GM21786 (cell line): Measurements from ENCODE around the gene DSN1.

ENCODE experiments used
- ATAC-seq: cut with Tn5 transposase; IDR thresholded peaks from one replicate; pipeline ENCODE4 v1.9.1; 2021; ENCODE audit not compliant: unreplicated experiment

The DSN1 gene

DNA sequence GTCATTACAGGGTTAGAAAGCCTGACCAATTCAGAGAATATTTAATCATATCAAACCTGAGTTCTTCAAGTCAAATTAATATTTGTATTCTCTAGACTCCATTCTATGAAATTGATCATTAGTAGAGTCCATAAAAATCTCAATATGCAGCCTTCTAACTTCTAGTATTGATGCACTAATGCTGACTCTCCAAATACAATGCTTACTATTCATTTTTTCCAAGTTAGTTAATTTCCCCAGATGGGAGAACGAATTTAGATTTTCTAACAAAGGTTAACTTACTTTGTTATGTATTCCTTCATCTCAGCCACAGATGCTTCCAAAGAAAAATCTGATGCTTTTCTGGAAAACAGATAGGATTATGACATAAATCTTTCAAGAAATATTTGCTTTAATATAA is 15.3 kb downstream of the DSN1 start:
- ATAC-seq: no peak

DNA sequence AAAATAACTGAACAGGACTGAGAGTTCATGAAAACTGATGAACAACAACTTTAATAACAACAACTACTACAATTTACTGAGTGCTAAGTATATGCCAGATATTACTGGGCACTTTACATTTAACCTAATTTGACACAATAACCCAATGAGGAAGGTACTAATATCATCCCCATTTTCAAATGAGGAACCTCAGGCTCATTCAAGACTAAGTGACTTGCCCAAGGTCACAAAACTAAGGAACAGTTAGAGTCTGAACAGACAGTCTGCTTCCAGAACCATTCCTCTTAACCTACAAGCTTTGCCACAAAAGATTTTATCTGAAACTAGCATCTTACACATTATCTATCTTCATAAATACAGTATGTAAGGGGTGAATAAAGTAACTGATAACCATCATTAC is 17.1 kb downstream of the DSN1 start:
- no peak for ATAC-seq

DNA sequence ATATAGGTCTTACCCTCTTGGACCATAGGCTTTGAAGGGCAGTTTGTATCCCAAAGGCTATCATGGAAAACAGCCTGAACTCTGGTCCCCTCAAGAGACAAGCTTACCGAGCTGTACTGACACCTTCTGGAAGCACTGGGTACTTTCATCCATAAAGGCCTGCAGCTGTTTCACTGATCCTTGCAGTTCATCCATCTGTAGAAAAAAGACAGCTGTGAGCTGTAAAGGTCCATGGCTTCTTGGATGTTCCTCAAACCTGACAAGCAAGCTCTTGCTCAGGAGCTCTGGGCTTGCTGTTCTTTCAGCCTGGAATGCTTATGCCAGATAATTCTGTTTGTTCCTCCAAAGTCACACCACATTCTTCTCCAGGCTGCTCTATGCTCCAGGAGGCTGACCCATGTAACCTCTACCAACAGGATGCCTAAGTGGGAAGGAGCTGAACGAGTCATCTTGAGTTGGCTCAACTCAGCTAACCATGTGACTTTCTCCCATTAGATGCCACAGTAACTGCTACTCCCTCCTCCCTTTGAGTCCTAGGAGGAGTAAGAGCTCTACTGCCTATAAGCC is 18.8 kb downstream of the DSN1 start:
- ATAC-seq: no peak

DNA sequence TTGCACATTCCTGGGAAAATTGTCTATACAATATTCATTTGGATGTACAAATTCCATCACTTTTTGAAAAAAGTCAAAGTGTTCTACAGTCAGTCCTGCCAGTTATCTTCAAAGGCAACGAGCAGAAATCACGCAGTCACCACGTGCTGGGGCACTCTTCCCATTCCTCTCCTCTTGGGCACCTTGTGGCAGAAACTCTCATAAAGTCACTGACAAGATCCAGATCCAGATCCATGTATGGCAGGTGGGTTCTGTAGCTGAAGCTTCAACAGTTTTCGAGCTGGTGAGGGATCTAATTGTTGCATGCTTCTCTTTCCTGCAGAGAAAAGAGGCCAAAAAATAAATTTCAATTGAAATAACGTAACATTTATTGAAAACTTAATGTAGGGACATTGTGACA is 21.0 kb downstream of the DSN1 start:
- ATAC-seq: no peak

DNA sequence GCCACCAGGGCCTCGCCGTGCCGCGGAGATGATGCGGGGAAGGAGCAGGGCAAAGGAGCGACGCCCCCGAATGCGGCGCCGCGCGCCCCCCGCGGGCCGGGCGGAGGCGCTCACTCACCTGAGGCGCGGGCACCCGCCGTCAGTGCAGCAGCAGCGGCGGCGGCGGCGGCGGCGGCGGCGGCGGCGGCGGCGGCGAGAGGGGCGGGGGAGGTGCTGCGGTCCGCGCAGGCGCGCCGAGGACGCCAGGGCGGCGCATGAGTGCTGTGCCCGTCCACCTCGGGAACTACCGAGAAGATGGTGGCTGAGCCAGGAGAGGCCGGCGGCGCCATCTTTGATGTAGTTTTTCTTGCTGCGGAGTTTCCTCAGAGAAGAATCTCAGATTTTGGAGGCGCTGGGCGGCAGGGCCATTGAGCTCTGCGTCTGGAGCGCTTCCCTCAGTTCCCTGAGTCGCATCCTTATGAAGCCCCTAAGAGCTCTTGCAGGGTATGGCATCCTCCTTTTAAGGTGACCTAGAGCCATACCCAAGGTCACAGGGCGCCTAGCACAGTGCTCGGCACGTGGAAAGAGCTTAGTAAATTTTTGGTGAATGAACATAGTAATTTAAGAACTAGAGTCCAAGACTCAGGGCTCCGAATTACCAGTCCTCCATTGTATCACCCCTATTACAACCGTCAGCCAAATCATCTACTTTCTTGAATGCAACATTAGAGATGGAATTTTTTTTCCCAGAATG is 27.5 kb downstream of the DSN1 start, which contains the start of gene NDRG3:
Gene NDRG3, minus strand, starts transcription at position 164 of the 733 bp plus-strand sequence. CDS start 24,355 bp downstream, outside the sequence.
- peak; percentile 90 for ATAC-seq

DNA sequence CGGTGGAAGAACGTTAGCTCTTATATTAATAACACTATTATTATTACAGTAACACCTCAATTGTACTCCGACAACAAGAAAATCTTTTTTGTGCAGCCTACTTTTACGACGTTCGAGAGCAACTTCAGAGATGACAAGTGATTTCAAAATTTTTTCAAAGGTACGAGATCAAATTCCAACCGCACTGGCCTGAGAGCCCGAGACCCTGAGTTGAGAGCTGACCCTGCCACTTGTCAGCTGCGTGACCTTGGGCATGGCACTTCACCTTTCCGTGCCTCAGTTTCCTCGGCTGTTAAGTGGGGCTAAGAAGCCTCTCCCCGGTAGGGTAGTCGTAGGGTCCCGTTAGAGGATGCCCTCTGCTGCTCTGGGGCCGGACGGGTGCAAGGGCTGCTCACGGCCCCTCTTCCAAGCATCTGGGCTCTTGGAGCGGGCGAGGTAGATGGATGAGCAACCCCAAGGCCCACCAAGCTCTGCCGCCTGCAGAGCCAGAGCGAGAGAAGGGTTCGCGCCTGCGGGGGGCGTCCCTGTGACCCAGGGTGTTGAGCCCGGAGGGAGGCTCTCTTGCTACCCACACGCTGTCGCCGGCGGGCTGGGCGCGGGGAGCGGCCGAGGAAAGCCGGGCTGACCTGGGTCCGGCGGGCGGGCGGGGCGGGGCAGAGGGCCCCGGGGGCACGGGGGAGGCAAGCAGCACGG is 28.2 kb downstream of the DSN1 start:
- peak; percentile 22 for ATAC-seq

DNA sequence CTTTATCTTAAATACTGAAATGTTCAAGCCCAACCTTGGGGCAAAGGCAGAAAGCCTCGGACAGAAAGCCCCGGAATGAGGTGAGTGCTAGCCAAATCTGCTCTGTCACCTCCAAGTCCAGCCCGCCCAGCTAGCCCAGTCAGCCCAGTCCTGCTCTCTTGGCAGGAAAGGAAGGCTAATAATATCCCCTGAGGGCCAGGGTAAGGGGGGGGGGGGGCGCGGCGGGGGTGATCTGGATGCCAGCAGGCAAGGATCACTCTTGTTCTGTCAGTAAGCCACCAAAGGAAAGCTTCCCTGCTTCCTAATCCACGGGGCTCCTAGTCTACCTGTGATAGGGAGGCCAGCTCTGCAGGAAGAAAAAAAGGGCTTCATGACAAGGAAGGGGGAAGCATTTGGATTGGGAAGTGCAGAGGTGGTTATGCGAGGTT is 28.8 kb downstream of the DSN1 start:
- no peak for ATAC-seq

DNA sequence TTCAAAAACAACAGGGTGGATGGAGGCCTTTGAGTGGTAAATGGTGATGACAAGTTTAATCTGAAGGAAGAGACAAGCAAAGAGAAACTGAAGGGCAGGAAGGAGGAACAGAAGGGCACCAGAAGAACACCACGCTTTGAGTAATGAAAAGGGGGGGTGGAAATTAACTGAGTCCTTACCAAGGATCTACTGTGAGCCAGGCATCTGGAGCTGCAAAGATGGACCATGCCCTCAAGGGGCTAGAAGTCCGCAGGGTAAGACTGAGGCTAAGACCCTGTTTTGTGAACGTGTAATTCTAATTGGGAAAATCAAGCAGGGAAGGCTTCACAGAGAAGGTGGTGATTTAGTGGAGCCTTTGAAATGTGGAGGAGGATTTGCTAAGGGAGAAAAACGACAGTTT is 29.3 kb downstream of the DSN1 start:
- ATAC-seq: no peak

DNA sequence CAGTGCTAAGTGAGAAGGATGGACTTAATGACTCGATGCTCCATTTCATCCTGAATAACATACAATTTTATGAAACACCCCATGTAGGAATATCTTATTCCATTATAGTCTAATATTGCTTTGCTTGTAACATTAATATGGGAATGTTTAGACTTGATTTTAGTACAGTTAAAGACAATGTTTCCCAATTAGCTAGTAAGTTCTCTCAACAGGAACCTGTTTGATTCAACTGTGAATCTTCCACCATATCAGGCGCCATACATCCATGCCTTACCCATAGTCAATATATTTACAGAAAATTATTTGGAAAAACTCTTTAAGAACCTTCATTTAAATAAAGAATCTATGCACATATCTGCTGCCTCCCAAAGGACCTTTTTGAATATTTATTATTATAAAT is 31.0 kb downstream of the DSN1 start:
- ATAC-seq: no peak

DNA sequence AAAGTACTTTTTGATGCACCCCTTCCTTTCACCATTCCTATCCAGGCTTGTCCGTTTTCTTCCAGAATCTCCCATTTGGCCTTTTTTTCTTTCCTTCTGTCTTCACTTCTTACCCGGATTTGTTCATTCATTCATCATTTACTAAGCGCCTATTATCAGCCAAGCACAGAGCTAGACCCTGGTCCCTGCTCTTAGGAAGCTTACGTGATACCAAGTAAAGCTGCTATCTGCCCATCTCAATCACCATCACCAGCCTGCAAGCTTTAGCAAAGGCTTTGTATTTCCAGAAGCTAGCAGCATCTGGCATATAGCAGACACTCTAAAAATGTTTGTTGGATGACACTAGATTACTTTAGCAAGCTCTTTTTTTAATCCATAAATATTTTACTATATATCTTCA is 32.5 kb downstream of the DSN1 start:
- no peak for ATAC-seq

DNA sequence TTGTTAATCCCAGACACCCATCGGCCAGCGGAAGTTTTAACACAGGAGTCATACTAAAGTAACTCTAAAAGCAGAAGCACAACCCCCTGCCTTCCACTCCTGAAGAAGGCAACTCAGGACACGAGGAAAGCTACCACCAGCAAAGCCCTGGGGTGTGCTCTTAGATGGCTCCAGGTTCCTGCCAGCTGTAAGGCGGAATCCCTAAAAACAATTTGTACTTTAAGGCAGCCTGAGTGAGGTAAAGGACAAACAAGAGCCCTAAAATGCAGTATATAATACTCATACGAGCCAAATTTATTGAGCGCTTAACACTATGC is 36.4 kb downstream of the DSN1 start:
- ATAC-seq: no peak

DNA sequence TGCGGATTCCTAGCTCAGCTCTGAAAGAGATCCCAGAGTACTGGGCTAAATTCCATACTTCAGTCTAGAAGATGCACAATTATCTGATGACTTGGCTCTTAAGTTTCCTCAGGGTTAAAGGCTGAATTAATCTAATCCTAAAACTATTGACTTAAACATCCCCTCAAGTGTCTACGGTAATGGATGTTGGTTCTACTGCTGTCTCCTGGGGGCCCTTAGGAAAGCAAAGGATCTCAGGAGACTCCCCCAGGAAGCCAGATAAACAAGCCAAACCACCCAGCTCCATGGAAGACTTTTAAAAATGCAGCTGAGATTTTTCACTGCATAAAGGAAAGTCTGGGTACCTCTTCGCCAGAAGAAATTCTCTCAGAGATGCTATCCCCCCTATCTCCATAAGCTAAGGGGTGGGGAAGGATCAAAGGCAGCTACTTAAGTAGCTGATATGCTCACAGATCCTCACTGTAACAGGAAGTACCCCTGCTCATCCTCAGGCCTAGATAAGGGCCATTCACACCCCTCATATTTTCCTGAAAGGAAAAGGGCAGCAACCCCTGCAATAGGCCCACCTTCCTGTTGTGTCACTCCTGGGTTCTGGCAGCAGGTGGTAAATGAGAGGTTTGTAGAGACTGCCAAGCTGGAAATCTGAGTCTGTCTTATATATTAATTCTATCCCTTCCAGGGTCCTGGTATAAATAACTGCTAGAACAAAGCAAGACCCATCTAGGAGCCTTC is 36.9 kb downstream of the DSN1 start:
- no peak for ATAC-seq

DNA sequence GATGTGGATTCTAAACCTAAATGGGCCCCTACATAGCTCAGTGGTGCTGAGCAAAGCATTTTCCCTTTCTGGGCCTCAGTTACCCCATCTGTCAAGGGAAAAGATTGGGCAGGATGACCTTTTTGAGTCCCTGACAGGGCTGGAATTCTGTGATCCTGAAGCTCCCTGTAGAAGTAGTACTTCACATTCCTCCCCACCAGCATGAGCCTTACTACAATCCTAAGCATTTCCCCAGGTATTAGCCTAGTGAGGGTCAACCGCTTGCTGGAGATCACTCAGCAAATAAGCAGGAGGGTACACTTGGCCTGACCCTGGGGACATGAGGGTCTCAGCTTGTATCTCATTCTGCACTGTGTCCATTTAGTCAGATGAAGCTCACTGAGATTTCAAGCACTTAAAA is 41.1 kb downstream of the DSN1 start:
- ATAC-seq: no peak

DNA sequence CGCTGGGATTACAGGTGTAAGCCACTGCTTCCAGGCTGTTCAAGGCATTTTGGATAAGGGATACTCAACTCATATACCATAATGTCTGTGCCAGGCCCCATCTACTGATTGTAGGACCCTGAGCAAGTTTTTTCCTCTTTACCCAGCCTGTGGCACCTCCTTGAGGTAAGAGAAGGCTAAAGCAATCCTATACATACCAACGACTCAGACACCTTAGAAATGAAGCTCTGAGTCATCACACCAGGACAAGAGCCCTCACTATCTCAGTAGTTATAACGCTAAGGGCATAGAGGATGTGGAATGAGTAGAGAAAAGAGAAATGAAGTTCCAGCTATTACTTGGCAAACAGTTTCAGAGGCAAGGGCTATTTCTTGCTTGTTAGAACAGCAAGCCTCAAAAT is 44.6 kb downstream of the DSN1 start:
- no peak for ATAC-seq

DNA sequence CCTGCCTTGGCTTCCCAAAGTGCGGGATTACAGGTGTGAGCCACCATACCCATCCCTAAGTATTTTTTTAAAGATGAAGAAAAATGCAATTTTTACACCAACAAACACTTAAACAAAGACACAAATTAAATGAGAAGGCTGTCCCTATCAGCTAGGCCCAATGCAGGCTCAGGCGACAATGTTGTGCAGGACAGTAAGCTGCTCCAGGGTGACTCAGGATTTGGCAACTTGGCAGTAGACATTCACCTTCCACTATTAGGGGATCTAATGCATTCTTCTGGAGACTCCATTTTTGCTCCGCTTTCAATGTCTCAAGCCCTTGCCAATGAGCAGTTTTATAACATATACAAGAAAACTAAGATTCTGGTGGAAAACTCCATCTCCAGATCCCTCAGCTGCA is 47.4 kb downstream of the DSN1 start:
- ATAC-seq: no peak

DNA sequence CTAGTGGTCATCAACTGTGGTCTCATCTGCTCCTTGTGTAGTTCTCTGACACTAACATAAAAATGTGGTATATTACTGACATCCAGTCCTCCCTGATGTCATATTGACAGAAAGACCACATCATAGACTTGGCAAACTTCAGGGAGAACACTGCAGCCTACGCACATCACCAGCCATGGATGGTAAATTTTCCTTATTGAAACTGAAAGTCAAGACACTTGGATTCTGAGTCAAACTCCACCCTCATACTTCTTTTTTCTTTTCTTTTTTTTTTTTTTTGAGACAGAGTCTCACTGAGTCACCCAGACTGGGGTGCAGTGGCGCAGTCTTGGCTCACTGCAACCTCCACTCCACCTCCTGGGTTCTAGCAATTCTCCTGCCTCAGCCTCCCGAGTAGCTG is 53.1 kb downstream of the DSN1 start:
- no peak for ATAC-seq

DNA sequence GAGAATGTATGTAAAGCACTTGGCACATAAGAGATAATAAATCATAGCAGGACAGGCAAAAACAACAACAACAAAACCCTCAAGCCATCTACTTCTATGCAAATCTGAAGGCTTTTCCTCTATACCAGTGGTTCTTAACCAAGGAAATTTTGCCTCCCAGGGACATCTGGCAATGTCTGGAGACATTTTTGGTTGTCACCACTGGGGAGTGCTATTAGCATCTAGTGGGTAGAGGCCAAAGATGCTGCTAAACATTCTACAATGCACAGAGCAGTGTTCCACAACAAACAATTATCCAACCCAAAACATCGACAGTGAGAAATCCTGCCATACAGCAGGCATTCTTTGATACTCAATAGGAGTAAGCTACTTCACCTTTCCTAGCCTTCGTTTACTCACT is 55.9 kb downstream of the DSN1 start:
- ATAC-seq: no peak

DNA sequence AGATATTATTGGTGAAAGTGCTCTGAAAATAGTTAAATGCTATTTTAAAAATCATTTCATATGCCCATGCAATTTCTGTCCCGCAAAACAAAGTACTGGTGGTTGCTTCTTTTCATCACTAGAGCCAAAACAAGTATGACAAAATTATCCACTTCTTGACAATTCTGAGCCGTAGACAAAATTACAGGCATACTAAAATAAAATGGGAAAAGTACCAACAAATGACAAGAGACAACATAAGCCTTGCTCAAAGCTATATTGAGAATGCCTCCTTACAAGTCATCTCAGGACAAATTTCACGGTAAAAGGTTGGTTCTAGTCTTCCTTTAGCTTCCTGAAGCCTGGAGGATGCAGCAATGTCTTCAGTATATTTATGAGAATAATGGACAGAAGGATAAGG is 56.5 kb downstream of the DSN1 start:
- ATAC-seq: no peak

DNA sequence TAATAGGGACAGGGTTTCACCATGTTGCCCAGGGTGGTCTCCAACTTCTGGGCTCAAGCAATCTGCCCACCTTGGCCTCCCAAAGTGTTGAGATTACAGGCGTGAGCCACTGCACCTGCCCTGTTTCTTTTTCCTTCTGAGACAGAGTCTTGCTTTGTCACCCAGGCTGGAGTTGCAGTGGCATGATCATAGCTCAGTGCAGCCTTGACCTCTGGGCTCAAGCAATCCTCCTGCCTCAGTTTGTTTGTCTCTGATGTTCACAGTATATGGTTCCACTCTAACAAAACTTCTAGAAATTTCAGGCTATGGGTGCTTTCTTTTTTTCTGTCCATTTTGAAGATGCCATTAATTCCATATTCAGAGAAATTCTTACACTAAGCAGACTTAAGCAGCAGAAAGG is 60.8 kb downstream of the DSN1 start:
- no peak for ATAC-seq

DNA sequence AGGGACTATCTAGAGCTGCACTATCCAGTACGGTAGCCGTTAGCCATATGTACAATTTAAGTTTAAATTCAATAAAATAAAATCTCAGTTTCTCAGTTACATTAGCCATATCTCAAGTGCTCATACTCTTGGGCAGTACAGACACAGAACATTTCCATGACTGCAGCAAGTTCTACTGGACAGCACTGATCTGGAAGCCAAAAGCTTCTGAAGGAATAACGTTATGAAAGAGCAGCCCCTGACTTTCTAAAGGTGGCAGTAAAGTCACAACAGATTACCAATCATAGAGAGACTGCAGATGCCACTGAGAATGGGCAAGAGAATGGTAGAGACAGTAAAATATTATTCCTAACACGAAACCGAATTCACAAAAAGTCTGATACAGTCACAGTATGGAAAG is 64.4 kb downstream of the DSN1 start:
- no peak for ATAC-seq

DNA sequence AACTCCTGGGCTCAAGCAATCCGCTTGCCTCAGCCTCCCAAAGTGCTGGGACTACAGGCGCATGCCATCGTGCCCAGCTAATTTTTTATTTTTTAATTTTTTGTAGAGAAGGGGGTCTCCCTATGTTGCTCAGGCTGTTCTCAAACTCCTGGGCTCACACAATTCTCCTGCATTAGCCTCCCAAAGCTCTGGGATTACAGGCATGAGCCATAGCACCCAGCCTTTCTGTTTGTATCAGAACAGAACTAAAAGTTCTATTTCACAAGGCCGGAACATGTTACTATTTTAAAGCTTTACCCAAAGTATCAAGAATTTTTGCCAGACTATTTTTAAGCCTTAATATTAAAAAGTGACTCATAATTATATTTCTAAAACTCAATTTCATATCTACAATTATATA is 70.0 kb downstream of the DSN1 start:
- no peak for ATAC-seq
